ENCODE data around the gene DDX39B.

The DDX39B gene

DNA sequence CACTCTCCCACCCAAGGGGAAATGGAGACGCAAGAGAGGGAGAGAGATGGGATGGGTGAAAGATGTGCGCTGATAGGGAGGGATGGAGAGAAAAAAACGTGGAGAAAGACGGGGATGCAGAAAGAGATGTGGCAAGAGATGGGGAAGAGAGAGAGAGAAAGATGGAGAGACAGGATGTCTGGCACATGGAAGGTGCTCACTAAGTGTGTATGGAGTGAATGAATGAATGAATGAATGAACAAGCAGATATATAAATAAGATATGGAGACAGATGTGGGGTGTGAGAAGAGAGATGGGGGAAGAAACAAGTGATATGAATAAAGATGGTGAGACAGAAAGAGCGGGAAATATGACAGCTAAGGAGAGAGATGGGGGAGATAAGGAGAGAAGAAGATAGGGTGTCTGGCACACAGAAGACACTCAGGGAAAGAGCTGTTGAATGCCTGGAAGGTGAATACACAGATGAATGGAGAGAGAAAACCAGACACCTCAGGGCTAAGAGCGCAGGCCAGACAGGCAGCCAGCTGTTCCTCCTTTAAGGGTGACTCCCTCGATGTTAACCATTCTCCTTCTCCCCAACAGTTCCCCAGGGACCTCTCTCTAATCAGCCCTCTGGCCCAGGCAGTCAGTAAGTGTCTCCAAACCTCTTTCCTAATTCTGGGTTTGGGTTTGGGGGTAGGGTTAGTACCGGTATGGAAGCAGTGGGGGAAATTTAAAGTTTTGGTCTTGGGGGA is 34.3 kb upstream of the DDX39B start:
- peak overlapping the region; percentile 98 for H3K4me2 ChIP-seq
- H3K9ac ChIP-seq, result peak overlapping the region; percentile 87
- H3K36me3 ChIP-seq, result peaks cover 25% of the 10 kb centered on the region
- H4K20me1 ChIP-seq, result 0 out of 2 replicates have a peak, but pooled peaks cover 7% of the 10 kb centered on the region
- TF ChIP-seq Cebpa-rat (IDR thresholded peaks at IDR 0.05), result no peak
- H3K9me3 ChIP-seq, result no peaks in the 10 kb centered on the region
- H3K27me3 ChIP-seq, result no peaks in the 10 kb centered on the region
- H3K4me3 ChIP-seq, result peak overlapping the region; percentile 74
- peak overlapping the region; percentile 94 for H3K27ac ChIP-seq
- peaks cover 96% of the 10 kb centered on the region for H3K4me1 ChIP-seq

DNA sequence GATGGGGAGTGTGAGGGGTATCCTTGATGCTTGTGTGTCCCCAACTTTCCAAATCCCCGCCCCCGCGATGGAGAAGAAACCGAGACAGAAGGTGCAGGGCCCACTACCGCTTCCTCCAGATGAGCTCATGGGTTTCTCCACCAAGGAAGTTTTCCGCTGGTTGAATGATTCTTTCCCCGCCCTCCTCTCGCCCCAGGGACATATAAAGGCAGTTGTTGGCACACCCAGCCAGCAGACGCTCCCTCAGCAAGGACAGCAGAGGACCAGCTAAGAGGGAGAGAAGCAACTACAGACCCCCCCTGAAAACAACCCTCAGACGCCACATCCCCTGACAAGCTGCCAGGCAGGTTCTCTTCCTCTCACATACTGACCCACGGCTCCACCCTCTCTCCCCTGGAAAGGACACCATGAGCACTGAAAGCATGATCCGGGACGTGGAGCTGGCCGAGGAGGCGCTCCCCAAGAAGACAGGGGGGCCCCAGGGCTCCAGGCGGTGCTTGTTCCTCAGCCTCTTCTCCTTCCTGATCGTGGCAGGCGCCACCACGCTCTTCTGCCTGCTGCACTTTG is 33.6 kb upstream of the DDX39B start, which contains the start of gene TNF:
TSS of gene TNF (plus strand) at position 231 of the 567 bp plus-strand sequence. CDS start at position 408, 177 bp downstream.
- Histone ChIP-seq H3K4me2 (peak within 1 kb of the TSS; percentile 98), H3K27ac (peak within 1 kb of the TSS; percentile 94), H3K9ac (peak within 1 kb of the TSS; percentile 87), H3K36me3 (peaks cover 25% of the 10 kb centered on the region), H3K27me3 (no peaks in the 10 kb centered on the region), H3K4me1 (peaks cover 99% of the 10 kb centered on the region), H3K9me3 (no peaks in the 10 kb centered on the region), H4K20me1 (0 out of 2 replicates have a peak, but pooled peaks cover 7% of the 10 kb centered on the region), H3K4me3 (peak within 1 kb of the TSS; percentile 74)
- no peak for TF ChIP-seq Cebpa-rat (IDR thresholded peaks at IDR 0.05)

DNA sequence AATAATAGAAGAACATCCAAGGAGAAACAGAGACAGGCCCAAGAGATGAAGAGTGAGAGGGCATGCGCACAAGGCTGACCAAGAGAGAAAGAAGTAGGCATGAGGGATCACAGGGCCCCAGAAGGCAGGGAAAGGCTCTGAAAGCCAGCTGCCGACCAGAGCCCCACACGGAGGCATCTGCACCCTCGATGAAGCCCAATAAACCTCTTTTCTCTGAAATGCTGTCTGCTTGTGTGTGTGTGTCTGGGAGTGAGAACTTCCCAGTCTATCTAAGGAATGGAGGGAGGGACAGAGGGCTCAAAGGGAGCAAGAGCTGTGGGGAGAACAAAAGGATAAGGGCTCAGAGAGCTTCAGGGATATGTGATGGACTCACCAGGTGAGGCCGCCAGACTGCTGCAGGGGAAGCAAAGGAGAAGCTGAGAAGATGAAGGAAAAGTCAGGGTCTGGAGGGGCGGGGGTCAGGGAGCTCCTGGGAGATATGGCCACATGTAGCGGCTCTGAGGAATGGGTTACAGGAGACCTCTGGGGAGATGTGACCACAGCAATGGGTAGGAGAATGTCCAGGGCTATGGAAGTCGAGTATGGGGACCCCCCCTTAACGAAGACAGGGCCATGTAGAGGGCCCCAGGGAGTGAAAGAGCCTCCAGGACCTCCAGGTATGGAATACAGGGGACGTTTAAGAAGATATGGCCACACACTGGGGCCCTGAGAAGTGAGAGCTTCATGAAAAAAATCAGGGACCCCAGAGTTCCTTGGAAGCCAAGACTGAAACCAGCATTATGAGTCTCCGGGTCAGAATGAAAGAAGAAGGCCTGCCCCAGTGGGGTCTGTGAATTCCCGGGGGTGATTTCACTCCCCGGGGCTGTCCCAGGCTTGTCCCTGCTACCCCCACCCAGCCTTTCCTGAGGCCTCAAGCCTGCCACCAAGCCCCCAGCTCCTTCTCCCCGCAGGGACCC is 32.6 kb upstream of the DDX39B start:
- H3K4me1 ChIP-seq, result peaks cover 99% of the 10 kb centered on the region
- H3K9ac ChIP-seq, result peak overlapping the region; percentile 87
- peak overlapping the region; percentile 74 for H3K4me3 ChIP-seq
- H3K4me2 ChIP-seq, result peak overlapping the region; percentile 98
- H3K36me3 ChIP-seq, result peaks cover 25% of the 10 kb centered on the region
- H3K27me3 ChIP-seq, result no peaks in the 10 kb centered on the region
- H3K9me3 ChIP-seq, result no peaks in the 10 kb centered on the region
- TF ChIP-seq Cebpa-rat (IDR thresholded peaks at IDR 0.05), result no peak
- H3K27ac ChIP-seq, result peak overlapping the region; percentile 94
- 0 out of 2 replicates have a peak, but pooled peaks cover 7% of the 10 kb centered on the region for H4K20me1 ChIP-seq

DNA sequence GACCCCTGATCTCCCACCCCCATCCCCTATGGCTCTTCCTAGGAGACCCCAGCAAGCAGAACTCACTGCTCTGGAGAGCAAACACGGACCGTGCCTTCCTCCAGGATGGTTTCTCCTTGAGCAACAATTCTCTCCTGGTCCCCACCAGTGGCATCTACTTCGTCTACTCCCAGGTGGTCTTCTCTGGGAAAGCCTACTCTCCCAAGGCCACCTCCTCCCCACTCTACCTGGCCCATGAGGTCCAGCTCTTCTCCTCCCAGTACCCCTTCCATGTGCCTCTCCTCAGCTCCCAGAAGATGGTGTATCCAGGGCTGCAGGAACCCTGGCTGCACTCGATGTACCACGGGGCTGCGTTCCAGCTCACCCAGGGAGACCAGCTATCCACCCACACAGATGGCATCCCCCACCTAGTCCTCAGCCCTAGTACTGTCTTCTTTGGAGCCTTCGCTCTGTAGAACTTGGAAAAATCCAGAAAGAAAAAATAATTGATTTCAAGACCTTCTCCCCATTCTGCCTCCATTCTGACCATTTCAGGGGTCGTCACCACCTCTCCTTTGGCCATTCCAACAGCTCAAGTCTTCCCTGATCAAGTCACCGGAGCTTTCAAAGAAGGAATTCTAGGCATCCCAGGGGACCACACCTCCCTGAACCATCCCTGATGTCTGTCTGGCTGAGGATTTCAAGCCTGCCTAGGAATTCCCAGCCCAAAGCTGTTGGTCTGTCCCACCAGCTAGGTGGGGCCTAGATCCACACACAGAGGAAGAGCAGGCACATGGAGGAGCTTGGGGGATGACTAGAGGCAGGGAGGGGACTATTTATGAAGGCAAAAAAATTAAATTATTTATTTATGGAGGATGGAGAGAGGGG is 31.7 kb upstream of the DDX39B start:
- no peak overlapping the region for H3K4me3 ChIP-seq
- peaks cover 99% of the 10 kb centered on the region for H3K4me1 ChIP-seq
- H3K4me2 ChIP-seq, result peak overlapping the region; percentile 98
- H3K27me3 ChIP-seq, result no peaks in the 10 kb centered on the region
- H3K9me3 ChIP-seq, result no peaks in the 10 kb centered on the region
- H3K27ac ChIP-seq, result peak overlapping the region; percentile 94
- peaks cover 19% of the 10 kb centered on the region for H3K36me3 ChIP-seq
- TF ChIP-seq Cebpa-rat (IDR thresholded peaks at IDR 0.05), result no peak
- 0 out of 2 replicates have a peak, but pooled peaks cover 7% of the 10 kb centered on the region for H4K20me1 ChIP-seq
- H3K9ac ChIP-seq, result 0 out of 2 replicates have a peak overlapping the region, but pooled peaks have one; percentile 87

DNA sequence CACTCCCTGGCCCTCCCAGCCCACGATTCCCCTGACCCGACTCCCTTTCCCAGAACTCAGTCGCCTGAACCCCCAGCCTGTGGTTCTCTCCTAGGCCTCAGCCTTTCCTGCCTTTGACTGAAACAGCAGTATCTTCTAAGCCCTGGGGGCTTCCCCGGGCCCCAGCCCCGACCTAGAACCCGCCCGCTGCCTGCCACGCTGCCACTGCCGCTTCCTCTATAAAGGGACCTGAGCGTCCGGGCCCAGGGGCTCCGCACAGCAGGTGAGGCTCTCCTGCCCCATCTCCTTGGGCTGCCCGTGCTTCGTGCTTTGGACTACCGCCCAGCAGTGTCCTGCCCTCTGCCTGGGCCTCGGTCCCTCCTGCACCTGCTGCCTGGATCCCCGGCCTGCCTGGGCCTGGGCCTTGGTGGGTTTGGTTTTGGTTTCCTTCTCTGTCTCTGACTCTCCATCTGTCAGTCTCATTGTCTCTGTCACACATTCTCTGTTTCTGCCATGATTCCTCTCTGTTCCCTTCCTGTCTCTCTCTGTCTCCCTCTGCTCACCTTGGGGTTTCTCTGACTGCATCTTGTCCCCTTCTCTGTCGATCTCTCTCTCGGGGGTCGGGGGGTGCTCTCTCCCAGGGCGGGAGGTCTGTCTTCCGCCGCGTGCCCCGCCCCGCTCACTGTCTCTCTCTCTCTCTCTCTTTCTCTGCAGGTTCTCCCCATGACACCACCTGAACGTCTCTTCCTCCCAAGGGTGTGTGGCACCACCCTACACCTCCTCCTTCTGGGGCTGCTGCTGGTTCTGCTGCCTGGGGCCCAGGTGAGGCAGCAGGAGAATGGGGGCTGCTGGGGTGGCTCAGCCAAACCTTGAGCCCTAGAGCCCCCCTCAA is 30.5 kb upstream of the DDX39B start, which contains the start of gene LTA:
TSS of gene LTA (plus strand) at position 249 of the 871 bp plus-strand sequence. CDS start at position 703, 454 bp downstream.
- Histone ChIP-seq H3K4me3 (peak within 1 kb of the TSS; percentile 61), H4K20me1 (0 out of 2 replicates have a peak, but pooled peaks cover 7% of the 10 kb centered on the region), H3K27me3 (no peaks in the 10 kb centered on the region), H3K4me2 (peak within 1 kb of the TSS; percentile 98), H3K27ac (peak within 1 kb of the TSS; percentile 94), H3K9me3 (no peaks in the 10 kb centered on the region), H3K36me3 (peaks cover 7% of the 10 kb centered on the region), H3K4me1 (peaks cover 99% of the 10 kb centered on the region), H3K9ac (peak within 1 kb of the TSS; percentile 84)
- no peak for TF ChIP-seq Cebpa-rat (IDR thresholded peaks at IDR 0.05)

DNA sequence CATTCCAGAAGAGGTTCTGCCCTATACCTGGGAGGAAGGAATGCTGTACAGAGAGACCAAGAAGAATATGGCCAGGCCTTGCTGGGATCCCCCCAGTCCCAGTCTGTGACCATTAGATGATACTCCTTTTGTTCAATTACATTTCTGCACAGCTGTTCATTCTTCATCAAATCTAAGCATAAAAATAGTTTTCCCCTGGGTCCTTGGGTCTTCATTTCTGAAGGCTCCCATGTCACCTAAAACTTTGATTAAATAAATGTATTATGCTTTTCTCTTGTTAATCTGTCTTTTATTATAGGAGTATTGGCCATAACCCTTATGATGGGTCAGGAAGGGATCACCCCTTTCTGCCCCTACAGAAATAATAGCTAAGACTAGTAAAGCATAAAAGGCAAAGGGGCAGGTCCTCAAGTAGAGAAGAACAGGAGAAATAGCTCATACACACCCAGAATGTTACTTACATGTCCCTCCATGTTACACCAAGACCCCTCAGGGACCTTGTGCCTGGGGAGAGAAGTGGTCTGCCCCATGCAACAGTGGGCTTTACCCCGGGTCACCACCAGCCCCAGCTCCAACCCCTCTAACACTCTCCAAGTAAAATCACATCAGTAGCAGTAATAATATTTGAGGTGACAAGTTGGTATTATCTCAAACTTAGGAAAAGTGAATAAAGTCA is 28.2 kb upstream of the DDX39B start:
- peak overlapping the region; percentile 94 for H3K27ac ChIP-seq
- no peak for TF ChIP-seq Cebpa-rat (IDR thresholded peaks at IDR 0.05)
- peak overlapping the region; percentile 98 for H3K4me2 ChIP-seq
- no peaks in the 10 kb centered on the region for H3K9me3 ChIP-seq
- H3K36me3 ChIP-seq, result no peaks in the 10 kb centered on the region
- H3K4me1 ChIP-seq, result peaks cover 99% of the 10 kb centered on the region
- H4K20me1 ChIP-seq, result no peaks in the 10 kb centered on the region
- H3K27me3 ChIP-seq, result no peaks in the 10 kb centered on the region
- no peak overlapping the region for H3K4me3 ChIP-seq
- 0 out of 2 replicates have a peak overlapping the region, but pooled peaks have one; percentile 32 for H3K9ac ChIP-seq

DNA sequence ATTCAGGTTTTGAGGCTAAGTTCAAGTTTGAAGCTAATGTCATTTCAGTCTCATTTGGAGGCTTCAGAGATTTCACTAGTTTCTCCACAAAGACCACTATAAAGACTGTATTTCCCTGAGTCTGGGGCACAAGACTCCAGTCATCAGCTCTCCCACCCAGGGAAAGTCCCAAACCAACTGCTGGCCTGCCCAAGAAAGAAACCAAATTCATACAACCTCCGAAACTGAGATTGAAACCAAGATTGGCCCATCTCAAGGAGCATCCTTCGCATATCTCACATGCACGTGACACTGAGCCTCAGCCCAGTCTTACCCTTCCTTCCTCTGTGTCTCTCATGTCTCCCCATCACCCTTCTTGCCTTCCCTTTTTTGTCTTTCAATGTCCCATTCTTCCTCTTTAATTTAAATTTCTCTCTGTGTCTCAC is 26.7 kb upstream of the DDX39B start:
- Histone ChIP-seq H3K9me3 (no peaks in the 10 kb centered on the region), H3K4me2 (peak overlapping the region; percentile 98), H3K27ac (peak overlapping the region; percentile 94), H3K4me1 (peaks cover 99% of the 10 kb centered on the region), H3K9ac (no peak overlapping the region), H4K20me1 (no peaks in the 10 kb centered on the region), H3K27me3 (no peaks in the 10 kb centered on the region), H3K36me3 (no peaks in the 10 kb centered on the region), H3K4me3 (no peak overlapping the region)
- TF ChIP-seq Cebpa-rat (IDR thresholded peaks at IDR 0.05), result no peak

Measured in BLaER1 (cell line).